ENCODE results near the gene MORC3. TPM values are rescaled to one million over a fixed set of nuclear protein-coding genes. Genes with fewer than 3 reads are reported as not detected.

MORC3 gene
- total and polyA plus RNA-seq, 9 of the 15 experiments (the other 6 are each of a cell fraction or from before 2014, with no cell fraction given), result 12.7 to 53.7 (median 36.0) TPM

- TF ChIP-seq ZBTB26 (CRISPR knock-in tag; IDR thresholded peaks at IDR 0.05), result no peak
- TF ChIP-seq ARNT (IDR thresholded peaks at IDR 0.05), result no peak
- no peak for TF ChIP-seq HDGF (IDR thresholded peaks at IDR 0.05)
- TF ChIP-seq DDX20 (tag; IDR thresholded peaks at IDR 0.05; ENCODE audit: low read depth), result no peak
- peak; percentile 36 for TF ChIP-seq POLR2B (IDR thresholded peaks at IDR 0.05; ENCODE audit: low read depth, partially characterized antibody)
- peak; percentile 56; the same call in 1 of the 2 replicates for TF ChIP-seq HCFC1 (IDR thresholded peaks at IDR 0.05; ENCODE audit: low read depth, low read length)
- no peak for TF ChIP-seq E2F4 (CRISPR knock-in tag; IDR thresholded peaks at IDR 0.05; ENCODE audit: low read depth)
- TF ChIP-seq ZNF561 (CRISPR knock-in tag; conservative IDR thresholded peaks at IDR 0.05), result no peak
- no peak for TF ChIP-seq PCBP2 (IDR thresholded peaks at IDR 0.05; ENCODE audit: low read depth, low read length, poor library complexity, severe bottlenecking)
- TF ChIP-seq AFF1 (IDR thresholded peaks at IDR 0.05; ENCODE audit: low read depth in 1 of 2, partially characterized antibody in 2 of 2), result no peak
- no peak for TF ChIP-seq BCL6 (CRISPR knock-in tag; IDR thresholded peaks at IDR 0.05)
- TF ChIP-seq HOXB6 (CRISPR knock-in tag; IDR thresholded peaks at IDR 0.05; ENCODE audit: borderline replicate concordance), result no peak
- TF ChIP-seq NR0B1 (IDR thresholded peaks at IDR 0.05; ENCODE audit: partially characterized antibody), result no peak
- no peak for TF ChIP-seq CBFB (CRISPR knock-in tag; IDR thresholded peaks at IDR 0.05)
- peak; percentile 77 for TF ChIP-seq GTF2F1 (IDR thresholded peaks at IDR 0.05; ENCODE audit: low read depth, low read length)
- TF ChIP-seq ZHX1 (conservative IDR thresholded peaks at IDR 0.05; ENCODE audit: low read length), result no peak
Measured at GRCh38 chr21:36385233-36386030, 65.4 kb downstream of the MORC3 start, which contains the start of gene CHAF1B (continued).
